Neural progenitor cell (in vitro differentiated cells): ENCODE data around the gene CBX8. TPM values are rescaled to one million over a fixed set of nuclear protein-coding genes. Genes with fewer than 3 reads are reported as not detected.
A peak's percentile ranks its signal among the peaks of the same experiment; 100 is the strongest.

ENCODE experiments used
- DNase-seq: peaks from one replicate; pipeline ENCODE4 v3.0.0-alpha.2; 2016; ENCODE audit warnings: low spot score
- H2AFZ ChIP-seq: fragments of 200-600 bp; sonication (generic); replicated peaks from 2 replicates; pipeline ENCODE4 v1.6.1; 2016; ENCODE audit warnings: antibody characterized with exemption
- H3F3A ChIP-seq: fragments of 200-600 bp; sonication (generic); 2 replicates; pipeline ENCODE4 v1.6.1; 2016; ENCODE audit warnings: antibody characterized with exemption, low read depth
- H3K27ac ChIP-seq: fragments of 200-600 bp; sonication (generic); 2 replicates; pipeline ENCODE4 v1.5.1; 2016; ENCODE audit warnings: mild to moderate bottlenecking
- H3K27me3 ChIP-seq: fragments of 200-600 bp; sonication (generic); 2 replicates; pipeline ENCODE4 v1.6.1; 2016; ENCODE audit warnings: mild to moderate bottlenecking, moderate library complexity
- H3K36me3 ChIP-seq: fragments of 200-600 bp; sonication (generic); 2 replicates; pipeline ENCODE4 v1.5.1; 2016
- H3K4me1 ChIP-seq: fragments of 200-600 bp; sonication (generic); 2 replicates; pipeline ENCODE4 v1.6.1; 2016; ENCODE audit warnings: mixed run types
- H3K4me2 ChIP-seq: fragments of 200-600 bp; sonication (generic); 2 replicates; pipeline ENCODE4 v1.6.1; 2016
- H3K4me3 ChIP-seq: fragments of 200-600 bp; sonication (generic); 2 replicates; pipeline ENCODE4 v1.5.1; 2016
- H3K79me2 ChIP-seq: fragments of 200-600 bp; sonication (generic); 2 replicates; pipeline ENCODE4 v1.6.1; 2016; ENCODE audit warnings: low read depth
- H3K9ac ChIP-seq: fragments of 200-600 bp; sonication (generic); 2 replicates; pipeline ENCODE4 v1.6.1; 2016
- H3K9me3 ChIP-seq: fragments of 200-600 bp; sonication (generic); 2 replicates; pipeline ENCODE4 v1.5.1; 2016; ENCODE audit warnings: low read depth
- H4K20me1 ChIP-seq: fragments of 200-600 bp; sonication (generic); 2 replicates; pipeline ENCODE4 v1.6.1; 2016; ENCODE audit warnings: low read depth
- H3K27ac Mint-ChIP-seq: 3 replicates; pipeline ENCODE4 v1.8.0; 2021; ENCODE audit warnings: mixed read lengths
- H3K27me3 Mint-ChIP-seq: 2 replicates; pipeline ENCODE4 v1.8.0; 2022; ENCODE audit warnings: low read depth, mild to moderate bottlenecking, inconsistent platforms, moderate library complexity, mixed read lengths; ENCODE audit not compliant: insufficient read depth
- H3K36me3 Mint-ChIP-seq: 3 replicates; pipeline ENCODE4 v1.8.0; 2021; ENCODE audit warnings: mixed read lengths
- H3K4me1 Mint-ChIP-seq: 3 replicates; pipeline ENCODE4 v1.8.0; 2021; ENCODE audit warnings: mixed read lengths
- H3K4me3 Mint-ChIP-seq: 3 replicates; pipeline ENCODE4 v1.8.0; 2021; ENCODE audit warnings: mild to moderate bottlenecking, moderate library complexity, mixed read lengths
- H3K9me3 Mint-ChIP-seq: 3 replicates; pipeline ENCODE4 v1.8.0; 2020; ENCODE audit warnings: mixed read lengths
- CTCF ChIP-seq: fragments of 200-600 bp; sonication (generic); IDR thresholded peaks from 2 replicates; pipeline ENCODE4 v1.5.1; 2017; ENCODE audit warnings: antibody characterized with exemption, mild to moderate bottlenecking
- EZH2 ChIP-seq: fragments of 200-600 bp; sonication (generic); IDR thresholded peaks from 2 replicates; pipeline ENCODE4 v1.6.1; 2017; ENCODE audit warnings: antibody characterized with exemption, mild to moderate bottlenecking, moderate library complexity
- EZH2phosphoT487 ChIP-seq: fragments of 200-600 bp; sonication (generic); IDR thresholded peaks from 2 replicates; pipeline ENCODE4 v1.6.1; 2017; ENCODE audit warnings: antibody characterized with exemption
- total RNA-seq: library from RNA; depleted of rRNA; stranded (reverse); fragments of >200 nt; gene quantifications from 2 replicates; pipeline ENCODE4 v1.2.3, GENCODE V29; 2015; ENCODE audit warnings: low replicate concordance

Gene CBX8
- total RNA-seq, 1 donor from 2014 or later: 2.8 TPM

GRCh38 chr17:79829457-79829856 is 32.6 kb upstream of the CBX8 start:
- Mint-ChIP-seq H3K27me3 (peaks cover 21% of the 10 kb centered on the region), H3K4me3 (no peak overlapping the region), H3K27ac (no peak overlapping the region), H3K4me1 (peaks cover 42% of the 10 kb centered on the region), H3K9me3 (no peaks in the 10 kb centered on the region), H3K36me3 (peaks cover 5% of the 10 kb centered on the region)
- Histone ChIP-seq H3K79me2 (no peaks in the 10 kb centered on the region), H2AFZ (no peak overlapping the region), H3K4me1 (peaks cover 26% of the 10 kb centered on the region), H3K27me3 (peaks cover 100% of the 10 kb centered on the region), H3F3A (peaks cover 7% of the 10 kb centered on the region), H3K9ac (no peak overlapping the region), H3K27ac (no peak overlapping the region), H3K4me2 (no peak overlapping the region), H3K4me3 (no peak overlapping the region), H3K36me3 (no peaks in the 10 kb centered on the region), H3K9me3 (no peaks in the 10 kb centered on the region), H4K20me1 (peaks cover 27% of the 10 kb centered on the region)
- TF ChIP-seq CTCF: no peak
- no peak for DNase-seq

- no peak overlapping the region for H3K4me3 Mint-ChIP-seq
- no peak overlapping the region for H3K27ac Mint-ChIP-seq
- H3K4me1 Mint-ChIP-seq: peaks cover 42% of the 10 kb centered on the region
- Histone ChIP-seq H3K27me3 (peaks cover 100% of the 10 kb centered on the region), H3K79me2 (no peaks in the 10 kb centered on the region), H3K4me3 (no peak overlapping the region), H3K9ac (no peak overlapping the region), H2AFZ (no peak overlapping the region), H3K36me3 (no peaks in the 10 kb centered on the region), H4K20me1 (peaks cover 22% of the 10 kb centered on the region), H3K4me2 (no peak overlapping the region), H3K27ac (no peak overlapping the region), H3F3A (peaks cover 2% of the 10 kb centered on the region), H3K9me3 (no peaks in the 10 kb centered on the region), H3K4me1 (peaks cover 26% of the 10 kb centered on the region)
- DNase-seq: no peak
- peaks cover 7% of the 10 kb centered on the region for H3K36me3 Mint-ChIP-seq
- no peak for TF ChIP-seq CTCF
- no peak for TF ChIP-seq EZH2
- no peak for TF ChIP-seq EZH2phosphoT487
- no peaks in the 10 kb centered on the region for H3K9me3 Mint-ChIP-seq
- peaks cover 22% of the 10 kb centered on the region for H3K27me3 Mint-ChIP-seq
Observed at GRCh38 chr17:79829004-79829403, 32.1 kb upstream of the CBX8 start.

- H3K4me1 ChIP-seq: peaks cover 8% of the 10 kb centered on the region
- H3K9me3 ChIP-seq: no peaks in the 10 kb centered on the region
- Mint-ChIP-seq H3K27ac (peak overlapping the region; percentile 73), H3K36me3 (peaks cover 3% of the 10 kb centered on the region), H3K27me3 (peaks cover 22% of the 10 kb centered on the region), H3K4me3 (no peak overlapping the region), H3K9me3 (peaks cover 7% of the 10 kb centered on the region), H3K4me1 (peaks cover 36% of the 10 kb centered on the region)
- H3K36me3 ChIP-seq: no peaks in the 10 kb centered on the region
- H2AFZ ChIP-seq: no peak overlapping the region
- no peaks in the 10 kb centered on the region for H3K79me2 ChIP-seq
- no peak overlapping the region for H3K4me2 ChIP-seq
- H3F3A ChIP-seq: no peaks in the 10 kb centered on the region
- no peak overlapping the region for H3K9ac ChIP-seq
- H3K27ac ChIP-seq: no peak overlapping the region
- H4K20me1 ChIP-seq: peaks cover 3% of the 10 kb centered on the region
- peaks cover 100% of the 10 kb centered on the region for H3K27me3 ChIP-seq
- no peak overlapping the region for H3K4me3 ChIP-seq
- DNase-seq: no peak
- TF ChIP-seq CTCF (no peak), EZH2phosphoT487 (no peak), EZH2 (no peak)
Observed at GRCh38 chr17:79826841-79827578, 30.1 kb upstream of the CBX8 start.
